ENCODE results near the gene CDKN1C. TPM values are rescaled to one million over a fixed set of nuclear protein-coding genes. Genes with fewer than 3 reads are reported as not detected.
"Not testable (repeated sequence)": the region's sequence is repeated elsewhere in the genome, so short reads cannot be mapped to it uniquely, and the experiment has no call there.

CDKN1C gene
- total and polyA plus RNA-seq, 4 donors, result 37.3 to 107 (median 58.6) TPM

DNA sequence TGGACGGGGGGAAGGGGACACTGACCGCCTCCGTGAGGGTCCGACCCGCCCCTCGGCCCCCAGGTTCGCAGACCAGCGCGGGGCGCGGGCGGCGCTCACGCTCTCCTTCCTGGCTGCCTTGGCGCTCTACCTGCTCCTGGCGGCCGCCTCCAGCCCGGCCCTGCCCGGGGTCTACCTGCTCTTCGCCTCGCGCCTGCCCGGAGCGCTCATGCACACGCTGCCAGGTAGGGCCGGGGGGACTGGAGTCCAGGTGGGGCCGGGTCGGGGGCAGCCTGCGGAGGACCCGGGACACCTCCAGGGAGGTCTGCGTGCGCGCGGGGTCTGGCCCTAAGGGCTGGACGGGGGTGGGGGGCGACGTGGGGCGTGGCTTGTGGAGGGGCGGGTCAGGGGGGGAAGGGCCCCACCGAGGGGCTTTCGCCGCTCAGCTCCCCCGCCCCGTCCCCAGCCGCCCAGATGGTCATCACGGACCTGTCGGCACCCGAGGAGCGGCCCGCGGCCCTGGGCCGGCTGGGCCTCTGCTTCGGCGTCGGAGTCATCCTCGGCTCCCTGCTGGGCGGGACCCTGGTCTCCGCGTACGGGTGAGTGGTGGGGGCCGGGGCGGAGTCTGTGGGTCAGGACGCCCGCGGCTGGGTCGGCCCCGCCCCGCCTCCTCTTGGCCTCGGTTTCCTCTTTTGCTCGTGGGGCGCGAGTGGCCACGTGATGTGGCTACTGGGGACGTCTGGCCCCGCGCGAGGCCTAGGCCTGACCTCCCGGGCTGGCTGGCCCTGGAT, 23.7 kb upstream of the CDKN1C start:
- Histone ChIP-seq H3K27ac (ENCODE audit: low read depth, low read length) (no peak overlapping the region), H3K27me3 (ENCODE audit: control insufficient read depth, insufficient read depth, low read length) (peaks cover 33% of the 10 kb centered on the region), H3K4me3 (ENCODE audit: low read depth, low read length) (no peak overlapping the region), H3K9me3 (ENCODE audit: control insufficient read depth, insufficient read depth, low read length) (no peaks in the 10 kb centered on the region), H3K36me3 (ENCODE audit: control insufficient read depth, insufficient read depth, low read length) (no peaks in the 10 kb centered on the region), H3K4me1 (ENCODE audit: control insufficient read depth, insufficient read depth, low read length) (peaks cover 7% of the 10 kb centered on the region)
- no peak for DNase-seq (ENCODE audit: low read depth in 4 of 6, low spot score in 6 of 6)
- WGBS (ENCODE audit: insufficient coverage), result 8% methylated on average over 70 of the region's 78 CpGs

DNA sequence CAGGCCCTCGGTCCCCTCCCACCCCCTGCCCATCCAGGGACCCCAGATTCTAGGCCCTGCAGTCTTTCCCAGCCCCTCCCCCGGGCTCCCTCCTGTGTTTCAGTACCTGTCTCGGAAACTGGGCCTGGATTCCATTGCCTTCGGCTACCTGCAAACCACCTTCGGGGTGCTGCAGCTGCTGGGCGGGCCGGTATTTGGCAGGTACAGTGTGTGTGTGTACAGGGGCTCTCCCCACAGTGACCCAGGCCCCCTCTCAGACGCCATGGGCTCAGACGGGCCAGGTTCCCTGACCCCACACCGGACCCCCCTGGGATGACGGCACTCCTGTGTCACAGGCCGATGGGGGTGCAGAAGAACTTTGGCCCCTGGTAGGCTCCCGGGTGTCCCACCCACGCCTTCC, 22.6 kb upstream of the CDKN1C start:
- Histone ChIP-seq H3K27me3 (ENCODE audit: control insufficient read depth, insufficient read depth, low read length) (peaks cover 38% of the 10 kb centered on the region), H3K9me3 (ENCODE audit: control insufficient read depth, insufficient read depth, low read length) (no peaks in the 10 kb centered on the region), H3K27ac (ENCODE audit: low read depth, low read length) (no peak overlapping the region), H3K4me3 (ENCODE audit: low read depth, low read length) (no peak overlapping the region), H3K4me1 (ENCODE audit: control insufficient read depth, insufficient read depth, low read length) (peaks cover 7% of the 10 kb centered on the region), H3K36me3 (ENCODE audit: control insufficient read depth, insufficient read depth, low read length) (no peaks in the 10 kb centered on the region)
- 82% methylated on average over 9 of the region's 14 CpGs for WGBS (ENCODE audit: insufficient coverage)
- DNase-seq (ENCODE audit: low read depth in 4 of 6, low spot score in 6 of 6), result no peak

DNA sequence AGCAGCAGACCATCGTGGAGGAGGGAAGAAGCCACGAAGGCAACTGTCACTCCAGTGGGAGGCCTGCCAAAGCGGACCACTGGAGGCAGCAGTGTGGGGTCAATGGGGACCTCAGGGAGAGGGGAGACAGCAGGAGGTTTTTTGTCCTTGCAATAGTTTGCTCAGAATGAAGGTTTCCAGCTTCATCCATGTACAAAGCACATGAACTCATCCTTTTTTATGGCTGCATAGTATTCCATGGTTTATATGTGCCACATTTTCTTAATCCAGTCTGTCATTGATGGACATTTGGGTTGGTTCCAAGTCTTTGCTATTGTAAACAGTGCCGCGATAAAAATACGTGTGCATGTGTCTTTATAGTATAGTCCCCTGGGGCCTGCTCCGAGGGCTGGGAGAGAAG, 19.7 kb upstream of the CDKN1C start:
- not testable (repeated sequence) for H3K27ac ChIP-seq (ENCODE audit: low read depth, low read length); DNase-seq (ENCODE audit: low read depth in 4 of 6, low spot score in 6 of 6); H3K9me3 ChIP-seq (ENCODE audit: control insufficient read depth, insufficient read depth, low read length); H3K36me3 ChIP-seq (ENCODE audit: control insufficient read depth, insufficient read depth, low read length); H3K4me3 ChIP-seq (ENCODE audit: low read depth, low read length)
- 89% methylated on average over 5 of the region's 7 CpGs for WGBS (ENCODE audit: insufficient coverage)
- H3K4me1 ChIP-seq (ENCODE audit: control insufficient read depth, insufficient read depth, low read length), result peaks cover 26% of the 10 kb centered on the region
- H3K27me3 ChIP-seq (ENCODE audit: control insufficient read depth, insufficient read depth, low read length), result peaks cover 41% of the 10 kb centered on the region

DNA sequence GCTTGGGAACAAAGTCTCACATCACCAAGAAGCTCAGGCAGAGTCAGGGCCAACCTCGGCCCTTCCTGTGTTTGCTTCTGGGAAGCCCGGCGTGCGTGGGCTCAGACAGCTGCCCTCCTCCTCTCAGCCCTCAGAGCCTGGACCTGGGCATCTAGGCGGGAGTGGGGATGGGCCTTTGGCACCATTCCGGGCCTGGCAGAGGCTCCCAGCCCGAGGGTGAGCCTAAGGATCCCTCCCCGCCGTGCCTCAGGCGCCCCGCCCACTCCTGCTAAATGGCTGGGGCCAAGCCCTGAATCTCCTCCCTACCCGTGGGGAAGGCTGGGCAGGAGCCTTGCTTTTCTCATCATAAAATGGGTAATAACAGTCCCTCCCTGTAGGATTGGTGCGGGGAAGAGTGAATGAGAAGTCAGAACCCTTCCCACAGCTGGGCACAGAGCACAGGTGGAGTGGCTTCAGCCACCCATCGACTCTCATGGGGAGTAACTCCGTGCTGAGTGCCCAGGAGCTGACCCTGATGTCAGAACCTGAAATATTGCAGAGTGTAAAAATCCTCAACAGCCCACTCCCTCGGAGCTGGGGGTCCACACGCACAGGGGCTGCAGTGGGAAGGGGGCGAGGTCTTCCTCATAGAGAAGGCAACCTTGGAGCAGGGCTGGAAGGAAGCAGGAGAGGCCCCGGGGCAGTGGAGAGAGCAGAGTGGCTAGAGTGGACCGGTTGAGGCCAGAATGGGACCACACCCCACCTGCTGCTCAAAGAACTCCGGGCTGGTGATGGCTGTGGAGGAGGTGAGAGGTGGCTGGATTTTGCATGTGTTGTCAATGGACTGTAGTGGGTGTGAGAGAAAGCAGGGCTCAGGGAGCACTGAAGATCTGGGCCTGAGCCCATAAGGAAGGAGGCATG, 18.8 kb upstream of the CDKN1C start:
- H3K9me3 ChIP-seq (ENCODE audit: control insufficient read depth, insufficient read depth, low read length), result no peaks in the 10 kb centered on the region
- no peak overlapping the region for H3K27ac ChIP-seq (ENCODE audit: low read depth, low read length)
- no peaks in the 10 kb centered on the region for H3K36me3 ChIP-seq (ENCODE audit: control insufficient read depth, insufficient read depth, low read length)
- 67% methylated on average over 17 of the region's 21 CpGs for WGBS (ENCODE audit: insufficient coverage)
- H3K4me1 ChIP-seq (ENCODE audit: control insufficient read depth, insufficient read depth, low read length), result peaks cover 20% of the 10 kb centered on the region
- no peak overlapping the region for H3K4me3 ChIP-seq (ENCODE audit: low read depth, low read length)
- H3K27me3 ChIP-seq (ENCODE audit: control insufficient read depth, insufficient read depth, low read length), result peaks cover 33% of the 10 kb centered on the region
- DNase-seq (ENCODE audit: low read depth in 4 of 6, low spot score in 6 of 6), result no peak

DNA sequence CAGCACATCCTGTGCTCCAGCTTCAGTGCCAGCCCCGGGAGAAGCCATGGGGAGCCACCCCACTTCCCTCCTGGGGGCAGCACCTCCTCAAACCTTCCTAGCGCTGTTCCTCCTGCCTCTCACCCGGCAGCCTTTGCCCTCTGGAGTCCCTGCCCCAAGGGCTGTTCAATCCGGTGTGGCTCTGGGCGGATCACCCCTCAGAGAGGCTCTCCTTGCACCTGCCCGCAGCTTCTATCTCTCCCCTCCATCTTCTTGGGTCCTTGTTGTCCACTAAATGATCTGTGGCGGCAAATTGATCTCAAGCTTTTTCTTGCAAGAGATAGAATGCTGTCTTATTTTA, 18.1 kb upstream of the CDKN1C start:
- Histone ChIP-seq H3K36me3 (ENCODE audit: control insufficient read depth, insufficient read depth, low read length) (no peaks in the 10 kb centered on the region), H3K4me3 (ENCODE audit: low read depth, low read length) (no peak overlapping the region), H3K27ac (ENCODE audit: low read depth, low read length) (no peak overlapping the region), H3K4me1 (ENCODE audit: control insufficient read depth, insufficient read depth, low read length) (peaks cover 22% of the 10 kb centered on the region), H3K27me3 (ENCODE audit: control insufficient read depth, insufficient read depth, low read length) (peaks cover 27% of the 10 kb centered on the region), H3K9me3 (ENCODE audit: control insufficient read depth, insufficient read depth, low read length) (no peaks in the 10 kb centered on the region)
- no peak for DNase-seq (ENCODE audit: low read depth in 4 of 6, low spot score in 6 of 6)
- WGBS (ENCODE audit: insufficient coverage), result 64% methylated on average over 6 of the region's 7 CpGs

DNA sequence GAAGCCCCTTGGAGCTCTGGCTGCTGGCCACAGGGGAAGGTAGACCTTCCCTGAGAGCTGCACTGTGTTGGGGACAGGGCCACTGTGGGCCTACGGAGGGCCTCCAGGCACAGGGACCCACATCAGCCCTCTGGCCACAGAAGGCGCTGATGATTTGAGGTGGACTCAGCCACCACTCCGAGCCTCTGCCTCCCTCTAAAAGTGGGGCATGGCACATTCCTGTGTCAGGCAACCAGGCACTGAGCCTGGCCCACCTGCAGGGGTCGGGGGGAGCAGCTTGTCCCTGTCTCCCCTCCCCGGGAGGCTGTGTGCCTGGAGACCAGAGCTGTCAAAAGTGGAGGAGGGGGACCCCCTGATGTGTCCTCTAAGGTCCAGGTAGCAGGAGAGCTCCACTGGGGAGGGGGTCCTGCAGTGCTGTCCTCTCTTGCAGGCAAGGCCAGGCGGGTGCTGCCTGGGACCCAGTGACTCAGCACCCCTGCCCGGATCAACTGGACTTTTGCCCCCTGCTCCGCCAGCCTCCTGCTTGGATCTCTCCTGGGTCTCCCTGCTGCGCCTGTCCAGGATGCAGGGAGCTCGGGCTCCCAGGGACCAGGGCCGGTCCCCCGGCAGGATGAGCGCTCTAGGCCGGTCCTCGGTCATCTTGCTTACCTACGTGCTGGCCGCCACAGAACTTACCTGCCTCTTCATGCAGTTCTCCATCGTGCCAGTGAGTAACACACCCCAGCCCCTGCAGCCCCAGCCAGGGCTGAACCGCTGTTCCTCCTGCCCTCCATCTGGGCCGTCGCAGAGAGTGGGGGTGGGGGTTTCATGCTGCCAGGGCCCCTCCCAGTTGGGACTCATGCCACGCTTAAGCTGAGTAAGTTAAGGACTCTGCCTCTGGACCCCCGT, 17.5 kb upstream of the CDKN1C start:
- no peaks in the 10 kb centered on the region for H3K9me3 ChIP-seq (ENCODE audit: control insufficient read depth, insufficient read depth, low read length)
- no peak for DNase-seq (ENCODE audit: low read depth in 4 of 6, low spot score in 6 of 6)
- peaks cover 21% of the 10 kb centered on the region for H3K27me3 ChIP-seq (ENCODE audit: control insufficient read depth, insufficient read depth, low read length)
- 68% methylated on average over 15 of the region's 23 CpGs for WGBS (ENCODE audit: insufficient coverage)
- H3K4me1 ChIP-seq (ENCODE audit: control insufficient read depth, insufficient read depth, low read length), result peaks cover 23% of the 10 kb centered on the region
- no peak overlapping the region for H3K4me3 ChIP-seq (ENCODE audit: low read depth, low read length)
- no peak overlapping the region for H3K27ac ChIP-seq (ENCODE audit: low read depth, low read length)
- no peaks in the 10 kb centered on the region for H3K36me3 ChIP-seq (ENCODE audit: control insufficient read depth, insufficient read depth, low read length)

DNA sequence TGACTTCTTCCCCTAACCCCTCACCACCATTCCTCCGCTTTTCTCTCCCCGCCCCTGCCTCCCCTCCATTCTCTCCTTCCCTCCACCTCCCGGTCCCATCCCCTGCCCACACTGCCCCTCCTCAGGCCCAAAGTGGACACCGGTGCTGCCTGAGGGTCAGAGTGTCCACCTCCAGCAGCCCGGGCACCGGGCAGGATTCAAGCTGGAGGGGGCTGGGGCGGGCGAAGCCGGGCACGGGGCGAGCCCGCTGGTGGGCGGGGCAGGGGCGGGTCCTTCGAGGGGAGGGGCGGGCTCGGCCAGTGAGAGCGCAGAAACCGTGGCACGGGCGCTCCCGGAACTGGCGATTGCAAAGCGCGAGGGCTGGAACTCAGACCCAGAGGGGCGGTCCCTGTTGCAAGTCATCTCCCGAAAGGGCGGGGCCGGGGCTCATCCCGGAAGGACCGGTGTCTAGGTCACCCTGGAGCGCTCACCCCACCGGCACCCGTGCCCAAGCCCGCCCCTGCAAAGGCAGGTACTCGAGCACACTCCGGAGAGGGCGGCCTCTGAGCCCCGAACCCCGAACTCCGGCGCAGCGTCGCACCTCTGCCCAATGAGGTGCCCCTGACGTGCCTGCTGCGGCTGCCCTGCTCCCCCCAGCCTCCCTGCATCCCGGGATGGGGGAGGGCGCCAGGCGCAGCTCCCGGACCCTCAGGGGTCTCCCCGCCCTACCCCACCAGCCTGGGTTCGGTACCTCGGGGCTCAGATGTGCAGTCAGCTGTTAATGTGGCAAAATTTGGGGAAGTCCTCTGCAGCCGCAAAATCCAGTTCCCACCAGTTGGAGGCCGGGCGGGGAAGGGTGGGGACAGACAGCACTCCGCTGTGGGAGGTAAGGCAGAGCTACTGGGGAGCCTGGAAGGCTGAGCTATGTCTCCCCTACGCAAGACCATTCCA, 16.5 kb upstream of the CDKN1C start:
- H3K4me3 ChIP-seq (ENCODE audit: low read depth, low read length), result peak overlapping the region; percentile 50
- no peaks in the 10 kb centered on the region for H3K36me3 ChIP-seq (ENCODE audit: control insufficient read depth, insufficient read depth, low read length)
- H3K27ac ChIP-seq (ENCODE audit: low read depth, low read length), result no peak overlapping the region
- peaks cover 14% of the 10 kb centered on the region for H3K27me3 ChIP-seq (ENCODE audit: control insufficient read depth, insufficient read depth, low read length)
- H3K9me3 ChIP-seq (ENCODE audit: control insufficient read depth, insufficient read depth, low read length), result no peaks in the 10 kb centered on the region
- peaks cover 23% of the 10 kb centered on the region for H3K4me1 ChIP-seq (ENCODE audit: control insufficient read depth, insufficient read depth, low read length)
- 3% methylated on average over 52 of the region's 58 CpGs for WGBS (ENCODE audit: insufficient coverage)
- peak in 2 of 6 donors; percentile 90 for DNase-seq (ENCODE audit: low read depth in 4 of 6, low spot score in 6 of 6)

DNA sequence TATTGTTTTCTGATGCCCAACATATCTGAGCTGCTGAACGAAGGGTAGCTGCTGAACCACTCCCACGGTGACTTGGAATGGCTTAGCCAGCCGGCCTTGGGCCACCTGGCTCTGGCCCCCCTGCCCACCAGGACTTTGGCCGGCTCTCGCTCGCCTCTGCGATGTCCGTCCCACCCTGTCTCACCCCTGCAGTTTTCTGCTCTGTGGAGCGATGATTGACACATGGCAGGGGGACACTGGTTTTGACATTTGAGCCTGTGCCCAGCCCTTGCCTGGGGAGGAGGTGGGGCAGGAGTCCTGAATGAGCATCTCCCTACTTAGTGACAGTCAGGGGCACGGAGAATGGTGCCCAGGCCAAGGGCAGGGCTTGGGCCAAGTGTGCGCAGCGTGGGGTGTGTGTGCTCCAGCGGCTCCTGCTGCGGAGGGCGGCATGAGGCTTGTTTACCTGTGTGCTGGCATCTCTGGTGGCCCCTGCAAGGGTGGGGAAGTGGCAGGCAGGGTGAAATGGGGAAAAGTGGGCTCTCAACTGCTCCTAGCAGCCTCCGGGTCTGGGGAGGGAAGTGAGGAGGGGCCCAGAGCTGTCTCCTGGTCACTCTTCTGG, 15.7 kb upstream of the CDKN1C start:
- Histone ChIP-seq H3K27me3 (ENCODE audit: control insufficient read depth, insufficient read depth, low read length) (peaks cover 14% of the 10 kb centered on the region), H3K9me3 (ENCODE audit: control insufficient read depth, insufficient read depth, low read length) (no peaks in the 10 kb centered on the region), H3K4me1 (ENCODE audit: control insufficient read depth, insufficient read depth, low read length) (peaks cover 23% of the 10 kb centered on the region), H3K36me3 (ENCODE audit: control insufficient read depth, insufficient read depth, low read length) (no peaks in the 10 kb centered on the region), H3K4me3 (ENCODE audit: low read depth, low read length) (peak overlapping the region; percentile 31), H3K27ac (ENCODE audit: low read depth, low read length) (no peak overlapping the region)
- 78% methylated on average over 15 of the region's 16 CpGs for WGBS (ENCODE audit: insufficient coverage)
- no peak for DNase-seq (ENCODE audit: low read depth in 4 of 6, low spot score in 6 of 6)

Data from spinal cord (tissue), 10 donors.